Right lung (tissue), 5 donors: ENCODE measurements around the gene PRICKLE2. TPM values are rescaled to one million over a fixed set of nuclear protein-coding genes. Genes with fewer than 3 reads are reported as not detected.

ENCODE experiments used
- DNase-seq, 2 donors: peaks; one replicate each; pipeline ENCODE4 v3.0.0-alpha.2; 2013
- polyA plus RNA-seq, 5 donors: library from polyadenylated mRNA; unstranded; fragments of 120-200 nt; gene quantifications; one replicate each; pipeline versions ENCODE4 v1.2.1 to v1.2.3, GENCODE V29; 2013; ENCODE audit warnings: inconsistent platforms in 1 of 5, low replicate concordance in 1 of 5; ENCODE audit not compliant: insufficient read length in 5 of 5, insufficient read depth in 1 of 5

PRICKLE2 gene
- polyA plus RNA-seq, 5 donors = 31.6 to 45.1 (median 40.0) TPM

DNA sequence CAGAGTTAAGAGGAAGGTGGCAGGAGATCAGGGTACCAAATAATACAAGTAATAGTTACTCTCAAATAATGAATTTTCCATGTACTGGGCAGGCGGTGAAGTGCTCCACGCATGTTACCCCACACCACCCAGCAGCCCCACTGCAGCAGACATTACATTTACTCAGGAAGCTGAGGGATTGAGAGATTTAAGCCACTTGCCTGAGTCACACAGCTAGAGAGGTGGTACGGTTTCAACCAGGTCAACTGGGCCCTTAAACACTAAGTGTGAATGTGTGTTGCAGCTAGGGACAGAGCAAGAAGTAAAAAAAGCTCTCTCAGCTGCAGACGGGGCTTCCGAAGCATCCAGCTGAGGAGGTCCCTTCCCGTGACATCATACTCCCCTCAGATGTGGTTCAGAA is 91.3 kb downstream of the PRICKLE2 start:
- DNase-seq = no peak

DNA sequence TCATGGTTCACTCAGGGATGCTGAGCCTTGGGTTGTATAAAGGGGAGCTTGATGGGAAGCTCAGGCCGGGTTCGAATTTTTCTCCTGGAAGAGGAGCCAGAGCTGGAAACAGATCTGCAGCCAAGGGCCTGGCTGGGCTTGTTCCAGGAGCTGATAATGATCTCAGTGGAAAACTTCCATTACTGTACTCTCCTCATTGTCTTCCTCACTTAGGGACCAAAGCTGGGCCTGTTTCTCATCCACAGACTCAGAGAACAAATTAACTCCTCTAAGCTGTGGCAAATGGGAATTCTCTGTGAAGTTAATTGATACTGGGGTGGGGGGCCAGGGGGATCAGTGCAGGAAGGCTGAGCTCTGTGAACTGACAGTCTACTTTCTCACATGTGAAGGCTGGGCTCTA is 92.0 kb downstream of the PRICKLE2 start:
- DNase-seq = no peak

DNA sequence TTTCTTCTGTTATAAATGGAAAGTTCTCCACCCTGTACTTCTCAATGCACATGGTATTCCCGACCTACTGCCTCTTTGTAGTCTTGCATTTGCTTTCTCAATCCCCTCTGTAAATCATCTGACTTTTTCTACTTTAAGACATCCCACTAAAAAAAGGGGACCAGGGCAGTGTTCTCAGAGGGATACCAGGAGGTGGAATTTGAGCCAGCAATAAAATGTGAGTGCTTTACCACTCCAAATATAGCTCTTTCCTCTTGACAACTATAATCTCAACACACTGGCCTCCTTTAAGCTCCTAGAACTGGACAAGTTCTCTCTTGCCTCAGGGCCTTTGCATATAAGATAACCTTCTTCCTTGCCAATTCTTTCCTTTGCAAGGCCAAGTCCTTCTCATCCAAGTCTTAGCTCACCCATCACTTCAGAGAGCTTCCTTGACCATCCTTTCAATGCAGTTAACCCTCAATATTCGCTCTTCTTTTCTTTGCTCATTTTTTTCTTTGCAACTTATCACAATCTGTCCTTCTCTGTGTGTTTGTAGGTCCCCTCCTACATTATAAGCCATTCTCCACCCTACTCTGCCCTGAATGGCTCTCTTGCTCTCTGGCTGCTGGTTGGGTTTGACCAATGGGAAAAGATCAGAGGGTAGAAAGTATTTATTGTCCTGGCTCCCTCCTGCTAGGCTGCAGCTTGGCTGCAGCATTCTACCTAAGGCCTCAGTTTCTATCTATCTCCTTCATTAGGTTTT is 93.4 kb downstream of the PRICKLE2 start:
- no peak for DNase-seq

GRCh38 chr3:64130436-64130835 is 94.8 kb downstream of the PRICKLE2 start:
- no peak for DNase-seq

GRCh38 chr3:64129581-64129980 is 95.7 kb downstream of the PRICKLE2 start:
- no peak for DNase-seq

- DNase-seq = no peak
These were observed 96.2 kb downstream of the PRICKLE2 start for GRCh38 chr3:64129106-64129505.

- no peak for DNase-seq
These were observed 99.7 kb downstream of the PRICKLE2 start for GRCh38 chr3:64125561-64125960.

DNA sequence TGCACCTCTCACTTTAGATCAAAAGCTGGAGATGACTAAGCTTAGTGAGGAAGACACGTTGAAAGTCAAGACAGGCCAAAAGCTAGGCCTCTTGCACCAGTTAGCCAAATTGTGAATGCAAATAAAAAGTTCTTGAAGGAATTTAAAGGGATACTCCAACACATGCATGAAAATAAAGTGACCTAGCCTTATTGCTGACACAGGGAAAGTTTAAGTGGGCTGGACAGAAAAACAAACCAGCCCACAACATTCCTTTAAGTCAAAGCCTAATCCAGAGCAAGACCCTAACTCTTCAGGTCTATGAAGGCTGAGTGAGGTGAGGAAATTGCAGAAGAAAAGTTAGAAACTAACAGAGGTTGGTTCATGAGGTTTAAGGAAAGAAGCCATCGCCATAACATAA is 101.3 kb downstream of the PRICKLE2 start:
- DNase-seq = no peak

- no peak for DNase-seq
These were observed 102.8 kb downstream of the PRICKLE2 start for GRCh38 chr3:64122476-64122875.

DNA sequence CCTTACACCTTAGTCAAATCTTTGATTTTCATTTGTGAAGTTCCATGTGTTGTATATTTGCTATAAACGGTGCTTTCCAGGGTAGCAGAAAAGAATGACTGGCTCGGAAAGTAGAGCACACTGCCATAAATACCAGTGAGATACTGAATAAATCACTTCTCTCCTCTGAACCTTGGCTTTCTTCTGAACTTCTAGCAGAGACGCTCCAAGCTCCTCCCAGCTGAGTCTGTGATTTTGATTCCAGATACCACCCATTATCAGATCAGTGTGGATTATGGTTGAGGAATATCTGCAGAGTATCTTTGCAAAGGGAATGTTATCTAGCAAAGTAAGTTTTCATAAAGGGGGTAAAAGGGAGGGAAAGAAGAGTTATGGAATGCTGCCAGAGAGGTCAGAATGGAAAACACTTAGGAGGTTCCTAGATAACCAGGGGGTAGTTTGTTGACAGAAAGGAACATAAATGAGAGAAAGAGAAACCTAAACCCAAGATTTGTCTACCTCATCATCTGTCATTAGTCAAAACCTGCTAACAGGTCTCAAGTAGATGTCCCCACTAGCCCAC is 103.4 kb downstream of the PRICKLE2 start:
- DNase-seq = no peak

DNA sequence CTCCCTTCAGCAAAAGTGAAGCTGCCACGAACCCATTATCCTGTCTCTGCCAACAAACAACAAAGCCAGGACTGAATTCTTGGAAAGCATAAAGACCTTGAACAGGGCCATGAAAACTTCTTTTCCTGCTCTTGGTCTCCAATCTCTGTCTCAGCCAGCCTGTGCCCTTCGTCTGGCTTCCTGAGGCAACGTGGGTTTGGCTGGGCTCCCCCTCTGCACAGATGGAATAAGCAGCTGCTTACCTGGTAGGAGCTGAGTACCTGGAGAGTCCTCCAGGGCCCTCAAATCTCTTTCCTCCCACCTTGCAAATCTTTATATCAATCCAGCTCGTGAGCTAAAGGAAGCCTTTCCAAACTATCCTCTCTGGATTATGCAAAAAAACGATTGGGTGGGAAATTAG is 104.4 kb downstream of the PRICKLE2 start:
- no peak for DNase-seq

- no peak for DNase-seq
These were observed 107.8 kb downstream of the PRICKLE2 start for GRCh38 chr3:64117483-64117882.

- DNase-seq = no peak
These were observed 110.6 kb downstream of the PRICKLE2 start for GRCh38 chr3:64114651-64115050.

GRCh38 chr3:64111872-64112271 is 113.4 kb downstream of the PRICKLE2 start:
- no peak for DNase-seq

DNA sequence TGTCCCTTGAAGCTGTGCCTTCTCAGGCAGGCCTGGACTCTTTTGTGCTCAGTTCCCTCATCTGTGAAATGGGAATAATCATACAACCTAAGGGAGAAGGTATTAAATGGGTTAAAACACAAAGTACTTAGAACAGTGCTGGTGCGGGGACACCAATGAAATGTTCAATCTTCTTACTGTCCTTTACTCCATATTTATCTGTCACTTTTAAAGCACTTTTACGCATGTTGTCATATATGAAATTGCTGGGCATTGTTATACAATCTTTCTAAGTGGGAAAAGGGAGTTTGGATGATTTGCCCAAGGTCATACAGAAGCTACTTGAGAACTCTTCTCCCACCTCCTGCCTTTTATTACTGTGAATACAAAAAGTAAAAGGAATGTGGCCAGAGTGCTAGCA is 114.2 kb downstream of the PRICKLE2 start:
- DNase-seq = no peak

GRCh38 chr3:64110071-64110470 is 115.2 kb downstream of the PRICKLE2 start:
- DNase-seq = no peak

DNA sequence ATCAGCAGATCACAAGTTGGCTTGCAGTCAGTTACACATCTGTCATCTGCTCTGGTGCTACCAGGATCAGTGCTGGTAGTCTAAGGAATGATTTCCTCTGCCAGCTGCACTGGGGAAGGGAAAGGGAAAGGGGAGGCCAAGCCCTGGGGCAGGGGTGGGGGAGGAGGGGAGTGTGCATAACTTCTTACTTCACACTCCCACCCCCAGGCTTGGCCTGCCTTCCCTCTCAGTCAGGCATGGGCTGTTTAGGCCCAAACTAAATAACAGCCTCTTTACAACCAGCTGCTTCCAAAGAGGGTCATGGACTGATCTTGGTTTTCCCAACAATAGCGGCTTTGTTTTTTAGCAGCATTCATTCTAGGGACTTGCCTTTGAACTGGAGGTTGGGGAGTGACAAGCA is 115.8 kb downstream of the PRICKLE2 start:
- DNase-seq = no peak

- no peak for DNase-seq
These were observed 116.4 kb downstream of the PRICKLE2 start for GRCh38 chr3:64108784-64109317.

- no peak for DNase-seq
These were observed 117.0 kb downstream of the PRICKLE2 start for GRCh38 chr3:64108231-64108630.

- no peak for DNase-seq
These were observed 118.1 kb downstream of the PRICKLE2 start for GRCh38 chr3:64107190-64107589.

- no peak for DNase-seq
These were observed 119.5 kb downstream of the PRICKLE2 start for GRCh38 chr3:64105816-64106215.

GRCh38 chr3:64104691-64105111 is 120.6 kb downstream of the PRICKLE2 start:
- DNase-seq = no peak

GRCh38 chr3:64104006-64104405 is 121.3 kb downstream of the PRICKLE2 start:
- DNase-seq = no peak

DNA sequence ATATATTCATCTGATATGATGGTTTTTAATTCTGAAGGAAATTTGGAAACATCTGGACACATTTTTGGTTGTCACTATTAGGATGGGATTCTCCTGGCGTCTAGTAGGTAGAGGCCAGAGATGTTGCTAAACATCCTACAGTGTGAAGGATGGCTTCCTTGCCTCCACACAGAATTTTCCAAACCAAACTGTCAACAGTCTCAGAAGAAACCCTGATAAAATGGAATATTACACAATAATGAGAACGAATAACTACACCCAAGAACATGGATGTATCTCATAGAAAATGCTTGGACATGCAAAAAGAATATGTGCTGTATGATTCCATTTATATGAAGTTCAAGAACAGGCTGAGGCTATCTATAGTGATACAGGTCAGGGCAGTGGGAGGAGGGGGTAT is 122.1 kb downstream of the PRICKLE2 start:
- no peak for DNase-seq
